BLaER1 (cell line): ENCODE data around the gene ELOB.

Experiments used
- H3K27ac ChIP-seq: shearing (Covaris generic); formaldehyde crosslinking; 2 replicates; pipeline ENCODE4 v1.8.1; 2022
- H3K27me3 ChIP-seq: shearing (Covaris generic); formaldehyde crosslinking; 2 replicates; pipeline ENCODE4 v1.8.1; 2022
- H3K36me3 ChIP-seq: shearing (Covaris generic); formaldehyde crosslinking; 2 replicates; pipeline ENCODE4 v1.8.1; 2022
- H3K4me1 ChIP-seq: shearing (Covaris generic); formaldehyde crosslinking; 2 replicates; pipeline ENCODE4 v1.8.1; 2022
- H3K4me2 ChIP-seq: shearing (Covaris generic); formaldehyde crosslinking; 2 replicates; pipeline ENCODE4 v1.8.1; 2022
- H3K4me3 ChIP-seq: shearing (Covaris generic); formaldehyde crosslinking; 2 replicates; pipeline ENCODE4 v1.8.1; 2022
- H3K9ac ChIP-seq: shearing (Covaris generic); formaldehyde crosslinking; 2 replicates; pipeline ENCODE4 v1.8.1; 2022
- H3K9me3 ChIP-seq: shearing (Covaris generic); formaldehyde crosslinking; 2 replicates; pipeline ENCODE4 v1.8.1; 2022
- H4K20me1 ChIP-seq: shearing (Covaris generic); formaldehyde crosslinking; 2 replicates; pipeline ENCODE4 v1.8.1; 2022
- Cebpa-rat ChIP-seq: shearing (Covaris generic); IDR thresholded peaks from 2 replicates; pipeline ENCODE4 v1.8.1; 2022

ELOB gene

DNA sequence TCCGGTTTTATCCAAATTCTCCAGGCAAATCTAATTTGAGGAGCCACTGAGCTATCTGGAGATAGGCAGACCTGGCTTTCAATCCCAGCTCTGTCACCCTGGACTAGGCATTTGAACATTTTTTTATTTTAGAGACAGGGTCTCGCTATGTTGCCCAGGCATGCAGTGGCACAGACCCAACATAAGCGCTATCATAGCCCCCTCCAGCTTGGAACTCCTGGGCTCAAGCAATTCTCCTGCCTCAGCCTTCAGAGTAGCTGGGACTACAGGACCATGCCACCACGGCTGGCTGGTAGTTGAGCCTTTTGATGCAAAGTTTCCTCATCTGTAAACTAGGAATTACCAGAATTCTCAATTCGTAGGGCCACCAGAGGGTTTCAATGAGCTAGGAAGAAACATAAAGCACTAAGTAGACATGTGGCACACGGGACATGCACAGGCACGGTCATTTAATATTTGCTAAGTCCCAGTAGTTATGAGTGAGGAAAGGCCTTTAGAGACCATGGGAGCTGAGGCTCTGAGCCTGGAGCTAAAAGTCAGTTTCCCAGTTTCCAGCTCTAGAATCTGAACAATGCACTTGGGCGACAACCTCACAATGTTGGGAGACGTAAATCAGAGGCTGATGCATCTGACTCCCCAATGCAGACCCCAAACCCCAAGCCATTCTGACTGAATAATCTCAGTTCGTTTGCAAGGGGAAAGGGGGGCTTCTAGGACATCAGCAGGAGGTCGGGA is 1.1 kb downstream of the ELOB start:
- H3K4me2 ChIP-seq, result peak overlapping the region; percentile 92
- H3K27ac ChIP-seq, result peak overlapping the region; percentile 100
- H3K9me3 ChIP-seq, result no peaks in the 10 kb centered on the region
- peaks cover 41% of the 10 kb centered on the region for H3K4me1 ChIP-seq
- peaks cover 47% of the 10 kb centered on the region for H3K36me3 ChIP-seq
- H3K27me3 ChIP-seq, result no peaks in the 10 kb centered on the region
- peak overlapping the region; percentile 100 for H3K9ac ChIP-seq
- no peak for TF ChIP-seq Cebpa-rat
- H3K4me3 ChIP-seq, result peak overlapping the region; percentile 99
- peaks cover 58% of the 10 kb centered on the region for H4K20me1 ChIP-seq

DNA sequence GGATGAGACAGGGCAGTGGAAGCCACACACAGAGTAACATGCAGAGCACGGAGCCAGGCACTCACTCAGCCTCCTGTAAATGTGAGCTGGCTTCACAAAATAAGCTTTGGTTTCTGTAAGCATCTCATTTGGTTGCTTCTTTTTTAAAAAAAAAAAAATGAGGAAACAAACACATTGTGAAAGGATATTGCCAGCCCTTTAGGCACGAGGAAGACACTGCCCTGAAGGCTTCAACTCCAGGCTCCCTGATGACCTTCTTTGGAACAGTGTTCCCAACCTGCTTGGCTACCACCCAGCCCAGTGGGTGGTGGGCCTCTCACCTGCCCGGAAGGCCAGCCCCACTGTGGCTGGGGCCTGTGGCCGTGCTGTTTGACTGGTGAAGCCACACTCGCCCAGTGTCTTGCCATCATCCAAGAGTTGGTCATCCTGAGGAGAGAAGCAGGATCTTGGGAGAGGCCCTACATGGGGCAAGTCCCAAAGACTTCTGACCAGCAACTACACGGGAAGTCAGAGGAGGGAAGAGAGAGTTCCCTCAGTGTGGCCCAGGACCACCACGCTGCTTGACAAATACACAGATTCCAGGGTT is 1.9 kb downstream of the ELOB start:
- Histone ChIP-seq H3K4me3 (0 out of 2 replicates have a peak overlapping the region, but pooled peaks have one; percentile 99), H3K36me3 (peaks cover 54% of the 10 kb centered on the region), H3K27me3 (no peaks in the 10 kb centered on the region), H4K20me1 (peaks cover 65% of the 10 kb centered on the region), H3K4me1 (peaks cover 44% of the 10 kb centered on the region), H3K27ac (peak overlapping the region; percentile 100; the same call in 1 of the 2 replicates), H3K4me2 (peak overlapping the region; percentile 92), H3K9ac (peak overlapping the region; percentile 100), H3K9me3 (no peaks in the 10 kb centered on the region)
- TF ChIP-seq Cebpa-rat, result no peak

DNA sequence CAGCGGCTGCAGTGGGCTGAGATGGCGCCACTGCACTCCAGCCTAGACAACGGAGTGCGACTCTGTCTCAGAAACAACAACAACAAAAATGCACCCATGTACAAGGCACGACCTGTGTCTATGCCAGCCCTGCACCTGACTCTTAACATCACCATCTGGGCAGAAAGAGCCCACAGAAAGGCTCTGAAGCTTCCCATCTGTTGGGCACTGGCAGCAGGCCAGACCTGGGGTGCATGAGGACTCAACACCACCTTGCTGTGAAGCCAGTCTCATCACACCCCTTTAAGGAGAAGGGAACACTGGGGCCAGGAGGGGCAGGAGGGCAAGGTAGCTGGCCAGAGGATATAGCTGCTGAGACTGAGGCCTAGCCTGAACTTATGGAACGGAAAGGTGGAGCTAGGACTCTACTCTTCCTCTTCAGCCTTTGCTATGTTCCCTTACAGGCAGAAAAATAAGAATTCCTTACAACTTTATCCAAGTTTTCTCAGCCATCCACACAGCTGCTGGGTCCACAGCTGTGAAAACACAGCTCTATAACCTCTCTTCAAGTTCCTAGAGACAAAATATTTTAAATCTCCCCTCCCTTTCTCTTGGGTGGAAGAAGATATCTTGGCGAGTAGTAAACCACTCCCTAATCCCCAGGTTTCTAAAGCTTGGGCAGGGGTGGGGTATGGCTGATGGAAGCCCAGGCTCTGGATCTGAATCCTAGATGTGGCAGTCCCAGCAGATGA is 2.8 kb downstream of the ELOB start:
- H3K9ac ChIP-seq, result peak overlapping the region; percentile 100; the same call in 1 of the 2 replicates
- no peak overlapping the region for H3K4me3 ChIP-seq
- no peaks in the 10 kb centered on the region for H3K27me3 ChIP-seq
- peaks cover 74% of the 10 kb centered on the region for H4K20me1 ChIP-seq
- peaks cover 49% of the 10 kb centered on the region for H3K4me1 ChIP-seq
- peaks cover 63% of the 10 kb centered on the region for H3K36me3 ChIP-seq
- TF ChIP-seq Cebpa-rat, result no peak
- H3K9me3 ChIP-seq, result no peaks in the 10 kb centered on the region
- no peak overlapping the region for H3K4me2 ChIP-seq
- H3K27ac ChIP-seq, result 0 out of 2 replicates have a peak overlapping the region, but pooled peaks have one; percentile 13

DNA sequence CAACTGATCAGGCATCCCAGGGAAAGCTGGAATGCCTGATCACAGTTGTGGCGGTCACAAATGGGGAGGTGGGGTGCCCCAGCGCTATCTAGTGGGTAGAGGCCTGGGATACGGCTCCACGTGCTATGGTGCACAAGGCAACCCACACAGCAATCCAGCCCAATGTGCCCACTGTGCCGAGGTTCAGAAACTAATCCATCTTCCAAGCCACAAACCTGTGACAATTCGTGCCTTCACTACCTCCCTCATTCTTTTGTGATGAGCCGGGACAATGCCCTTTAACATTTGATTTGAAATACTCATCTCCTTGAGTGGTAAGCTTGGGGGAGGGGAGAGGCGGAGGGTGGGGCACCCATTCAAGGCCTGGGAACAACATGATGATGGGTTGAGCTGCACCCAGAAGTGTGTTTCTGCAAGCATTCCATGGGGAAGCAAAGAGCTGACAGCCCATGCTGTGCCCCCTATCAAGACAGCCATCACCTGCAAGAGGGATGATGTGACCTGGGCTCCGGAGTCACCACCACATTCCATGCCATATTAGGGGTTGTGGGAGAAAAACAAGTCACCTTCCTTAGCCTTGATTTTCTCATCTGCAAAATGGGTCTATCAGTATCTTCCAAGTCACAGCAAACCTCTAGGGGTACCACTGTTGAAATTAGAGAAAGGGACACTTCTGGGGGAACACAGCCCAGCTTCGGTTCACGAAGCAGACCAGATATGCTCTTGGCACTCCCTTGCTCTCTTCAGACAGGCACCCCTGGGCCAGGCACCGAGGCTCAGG is 3.7 kb downstream of the ELOB start:
- Histone ChIP-seq H3K9ac (no peak overlapping the region), H3K9me3 (no peaks in the 10 kb centered on the region), H3K27me3 (no peaks in the 10 kb centered on the region), H3K4me2 (no peak overlapping the region), H3K27ac (no peak overlapping the region), H3K4me3 (no peak overlapping the region), H3K36me3 (peaks cover 72% of the 10 kb centered on the region), H3K4me1 (peaks cover 49% of the 10 kb centered on the region), H4K20me1 (peaks cover 84% of the 10 kb centered on the region)
- no peak for TF ChIP-seq Cebpa-rat

DNA sequence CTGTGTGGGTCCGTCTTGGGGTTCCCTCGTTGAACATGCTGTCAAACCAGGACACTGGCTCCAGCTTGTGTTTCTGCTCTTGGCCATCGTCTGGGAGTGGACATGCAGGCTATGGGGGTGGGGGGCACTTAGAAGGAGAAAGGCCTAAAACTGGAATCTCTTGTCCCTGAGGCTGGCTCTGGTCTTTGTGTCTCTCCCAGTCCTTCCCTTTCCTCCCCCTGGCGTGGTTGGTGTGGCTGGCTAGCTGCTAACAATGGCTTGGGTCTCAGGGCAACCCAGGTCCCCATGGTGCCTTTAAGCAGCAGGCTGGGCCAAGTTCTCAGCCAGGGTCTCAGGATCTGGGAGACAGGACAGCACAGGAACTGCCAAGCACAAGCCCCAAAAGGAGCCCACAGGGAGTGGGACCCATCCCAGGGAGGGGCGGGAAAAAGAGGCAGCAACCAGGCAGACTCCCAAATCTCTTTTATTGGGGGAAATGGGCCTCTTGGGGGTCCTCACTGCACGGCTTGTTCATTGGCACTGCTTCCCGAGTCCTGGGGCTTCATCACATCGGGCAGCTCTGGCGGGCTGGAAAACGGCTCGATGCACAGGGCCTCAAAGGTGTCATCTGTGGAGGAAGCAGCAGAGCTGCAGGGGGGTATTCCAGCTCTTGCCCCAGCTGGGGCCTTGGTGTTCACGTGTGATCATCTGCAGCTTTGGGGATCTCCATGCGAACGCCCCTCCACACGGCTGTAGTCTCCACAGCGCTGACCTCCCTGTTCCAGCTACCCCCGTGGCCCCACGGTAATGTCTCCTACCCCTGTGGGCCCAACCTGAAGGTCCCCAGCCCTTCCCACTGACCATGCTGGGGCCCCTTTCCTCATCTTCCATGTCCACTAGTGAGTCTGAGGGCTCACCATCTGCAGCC is 5.3 kb downstream of the ELOB start:
- H3K27ac ChIP-seq, result no peak overlapping the region

DNA sequence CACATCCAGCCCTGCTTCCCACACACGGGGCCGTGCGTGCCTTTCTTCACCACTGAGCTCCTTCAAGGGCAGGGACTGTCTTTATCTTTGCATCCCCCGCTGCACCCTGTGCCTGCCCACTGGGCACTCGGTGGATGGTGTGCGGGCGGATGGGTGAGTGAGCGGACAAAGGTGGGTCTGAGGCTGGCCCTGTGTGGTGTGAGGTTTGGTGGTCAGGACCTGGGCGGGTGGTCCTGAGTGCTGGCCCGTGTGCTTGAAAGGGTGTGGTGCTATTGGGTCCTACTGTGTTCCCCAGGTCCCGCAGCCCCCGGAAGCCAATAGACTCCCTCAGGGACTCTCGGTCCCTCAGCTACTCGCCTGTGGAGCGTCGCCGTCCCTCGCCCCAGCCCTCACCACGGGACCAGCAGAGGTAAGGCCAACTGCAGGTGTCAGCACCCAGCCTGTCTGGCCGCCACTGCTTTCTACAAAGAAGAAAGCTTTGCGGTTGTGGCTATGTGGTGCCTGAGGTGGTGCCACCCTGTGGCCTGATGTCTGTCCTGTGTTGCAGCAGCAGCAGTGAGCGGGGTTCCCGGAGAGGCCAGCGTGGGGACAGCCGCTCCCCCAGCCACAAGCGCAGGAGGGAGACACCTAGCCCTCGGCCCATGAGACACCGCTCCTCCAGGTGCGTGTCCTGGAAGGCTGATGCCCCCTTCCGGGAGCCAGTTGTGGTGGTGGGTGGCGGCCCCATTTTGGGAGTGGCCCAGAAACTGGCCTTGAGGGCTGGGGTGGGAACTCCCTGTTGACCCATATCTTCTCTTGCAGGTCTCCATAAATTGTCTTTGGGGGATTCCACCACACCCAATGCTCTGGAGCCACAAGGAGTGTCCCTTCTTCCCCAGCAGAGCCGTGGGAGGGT is 6.8 kb downstream of the ELOB start:
- no peaks in the 10 kb centered on the region for H3K27me3 ChIP-seq
- H3K27ac ChIP-seq, result peak overlapping the region; percentile 53; the same call in 1 of the 2 replicates
- H4K20me1 ChIP-seq, result peaks cover 100% of the 10 kb centered on the region
- no peak overlapping the region for H3K9ac ChIP-seq
- TF ChIP-seq Cebpa-rat, result no peak
- H3K4me1 ChIP-seq, result peaks cover 58% of the 10 kb centered on the region
- H3K9me3 ChIP-seq, result no peaks in the 10 kb centered on the region
- peaks cover 100% of the 10 kb centered on the region for H3K36me3 ChIP-seq
- no peak overlapping the region for H3K4me3 ChIP-seq
- H3K4me2 ChIP-seq, result no peak overlapping the region; the same call in 1 of the 2 replicates

More for the DNA sequence above, 5.3 kb downstream of the ELOB start:
- Histone ChIP-seq H3K27me3 (no peaks in the 10 kb centered on the region), H3K4me1 (peaks cover 62% of the 10 kb centered on the region), H3K4me2 (no peak overlapping the region), H3K36me3 (peaks cover 88% of the 10 kb centered on the region), H3K4me3 (no peak overlapping the region), H4K20me1 (peaks cover 100% of the 10 kb centered on the region), H3K9me3 (no peaks in the 10 kb centered on the region), H3K9ac (no peak overlapping the region)
- no peak for TF ChIP-seq Cebpa-rat

DNA sequence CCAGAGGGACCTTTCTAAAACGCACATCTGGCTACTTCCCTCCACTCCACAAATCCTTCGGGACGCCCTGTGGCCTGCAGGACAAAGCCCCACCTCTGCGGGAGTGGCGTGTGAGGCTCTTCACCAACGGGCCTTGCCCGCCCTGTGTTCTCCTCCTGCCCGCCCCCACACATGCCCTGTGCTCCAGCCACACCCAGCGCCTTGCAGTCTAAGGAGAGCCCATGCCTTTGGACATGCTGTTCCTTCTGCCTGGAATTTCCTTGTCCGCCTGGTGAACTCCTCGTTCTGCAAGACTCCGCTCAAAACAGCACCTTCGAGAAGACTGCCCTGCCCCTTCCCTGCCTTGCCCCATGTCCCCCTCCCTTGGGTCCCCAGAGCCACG is 7.4 kb downstream of the ELOB start:
- H4K20me1 ChIP-seq, result peaks cover 100% of the 10 kb centered on the region
- peaks cover 51% of the 10 kb centered on the region for H3K4me1 ChIP-seq
- TF ChIP-seq Cebpa-rat, result no peak
- 0 out of 2 replicates have a peak overlapping the region, but pooled peaks have one; percentile 34 for H3K9ac ChIP-seq
- peak overlapping the region; percentile 77 for H3K4me2 ChIP-seq
- no peaks in the 10 kb centered on the region for H3K9me3 ChIP-seq
- H3K4me3 ChIP-seq, result no peak overlapping the region
- H3K27ac ChIP-seq, result peak overlapping the region; percentile 53
- H3K36me3 ChIP-seq, result peaks cover 100% of the 10 kb centered on the region
- H3K27me3 ChIP-seq, result no peaks in the 10 kb centered on the region

DNA sequence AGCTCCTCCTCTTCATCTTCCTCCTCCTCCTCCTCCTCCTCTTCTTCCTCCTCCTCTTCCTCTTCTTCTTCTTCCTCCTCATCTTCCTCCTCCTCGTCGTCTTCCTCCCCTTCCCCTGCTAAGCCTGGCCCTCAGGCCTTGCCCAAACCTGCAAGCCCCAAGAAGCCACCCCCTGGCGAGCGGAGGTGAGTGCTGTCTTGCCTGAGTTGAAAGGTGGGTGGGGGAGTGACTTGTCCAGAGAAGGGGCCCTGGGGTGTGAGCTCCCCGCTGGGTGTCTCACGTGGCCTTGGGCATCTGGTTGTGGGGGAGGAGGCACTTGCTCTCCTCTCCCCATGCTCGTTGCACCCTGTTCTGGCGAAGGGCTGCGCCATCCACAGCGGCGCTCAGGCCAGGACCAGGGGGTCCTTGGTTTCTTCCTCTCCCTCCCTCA is 8.0 kb downstream of the ELOB start:
- Histone ChIP-seq H3K9me3 (no peaks in the 10 kb centered on the region), H3K27ac (peak overlapping the region; percentile 53), H4K20me1 (peaks cover 100% of the 10 kb centered on the region), H3K27me3 (no peaks in the 10 kb centered on the region), H3K36me3 (peaks cover 100% of the 10 kb centered on the region), H3K4me3 (no peak overlapping the region), H3K9ac (0 out of 2 replicates have a peak overlapping the region, but pooled peaks have one; percentile 34), H3K4me1 (peaks cover 46% of the 10 kb centered on the region), H3K4me2 (peak overlapping the region; percentile 77)
- no peak for TF ChIP-seq Cebpa-rat
